Measurements from ENCODE around the gene LANCL1.
"Not testable (repeated sequence)": the region's sequence is repeated elsewhere in the genome, so short reads cannot be mapped to it uniquely, and the experiment has no call there.

LANCL1 gene

GRCh38 chr2:210458395-210458794 lies 18.2 kb downstream of the LANCL1 start:
- DNase-seq: no peak

- no peak for DNase-seq
Observed at GRCh38 chr2:210456571-210456970, 20.0 kb downstream of the LANCL1 start.

GRCh38 chr2:210454336-210454735 lies 22.2 kb downstream of the LANCL1 start:
- DNase-seq: no peak

- DNase-seq: no peak
Observed at GRCh38 chr2:210452194-210452593, 24.4 kb downstream of the LANCL1 start.

- DNase-seq: not testable (repeated sequence)
Observed at GRCh38 chr2:210450942-210451341, 25.6 kb downstream of the LANCL1 start.

GRCh38 chr2:210445732-210446131 lies 30.8 kb downstream of the LANCL1 start:
- no peak for DNase-seq

- DNase-seq: no peak
Observed at GRCh38 chr2:210445116-210445707, 31.3 kb downstream of the LANCL1 start.

GRCh38 chr2:210443527-210443926 lies 33.0 kb downstream of the LANCL1 start:
- no peak for DNase-seq

- no peak for DNase-seq
Observed at GRCh38 chr2:210442878-210443277, 33.7 kb downstream of the LANCL1 start.

GRCh38 chr2:210442457-210442856 lies 34.1 kb downstream of the LANCL1 start:
- DNase-seq: no peak

- no peak for DNase-seq
Observed at GRCh38 chr2:210440206-210440605, 36.4 kb downstream of the LANCL1 start.

GRCh38 chr2:210435439-210435838 lies 41.1 kb downstream of the LANCL1 start:
- no peak for DNase-seq

- no peak for DNase-seq
Observed at GRCh38 chr2:210432633-210433032, 43.9 kb downstream of the LANCL1 start.

GRCh38 chr2:210429403-210430137 lies 47.0 kb downstream of the LANCL1 start:
- no peak for DNase-seq

GRCh38 chr2:210428393-210429179 lies 48.0 kb downstream of the LANCL1 start:
- DNase-seq: no peak

GRCh38 chr2:210427309-210427708 lies 49.2 kb downstream of the LANCL1 start:
- not testable (repeated sequence) for DNase-seq

GRCh38 chr2:210422366-210422765 lies 54.2 kb downstream of the LANCL1 start:
- no peak for DNase-seq

- no peak for DNase-seq
Observed at GRCh38 chr2:210421916-210422315, 54.6 kb downstream of the LANCL1 start.

- DNase-seq: no peak
Observed at GRCh38 chr2:210412660-210413059, 63.9 kb downstream of the LANCL1 start.

GRCh38 chr2:210410542-210410941 lies 66.0 kb downstream of the LANCL1 start:
- no peak for DNase-seq

GRCh38 chr2:210399440-210400041 lies 77.0 kb downstream of the LANCL1 start:
- no peak for DNase-seq

GRCh38 chr2:210392469-210392881 lies 84.1 kb downstream of the LANCL1 start:
- no peak for DNase-seq

- DNase-seq: no peak
Observed at GRCh38 chr2:210389856-210390255, 86.7 kb downstream of the LANCL1 start.

All from activated CD4-positive, alpha-beta T cell treated with anti-CD3 and anti-CD28 coated beads for 4 hours (primary cell).